ENCODE measurements around the gene ZNF511.

The ZNF511 gene

DNA sequence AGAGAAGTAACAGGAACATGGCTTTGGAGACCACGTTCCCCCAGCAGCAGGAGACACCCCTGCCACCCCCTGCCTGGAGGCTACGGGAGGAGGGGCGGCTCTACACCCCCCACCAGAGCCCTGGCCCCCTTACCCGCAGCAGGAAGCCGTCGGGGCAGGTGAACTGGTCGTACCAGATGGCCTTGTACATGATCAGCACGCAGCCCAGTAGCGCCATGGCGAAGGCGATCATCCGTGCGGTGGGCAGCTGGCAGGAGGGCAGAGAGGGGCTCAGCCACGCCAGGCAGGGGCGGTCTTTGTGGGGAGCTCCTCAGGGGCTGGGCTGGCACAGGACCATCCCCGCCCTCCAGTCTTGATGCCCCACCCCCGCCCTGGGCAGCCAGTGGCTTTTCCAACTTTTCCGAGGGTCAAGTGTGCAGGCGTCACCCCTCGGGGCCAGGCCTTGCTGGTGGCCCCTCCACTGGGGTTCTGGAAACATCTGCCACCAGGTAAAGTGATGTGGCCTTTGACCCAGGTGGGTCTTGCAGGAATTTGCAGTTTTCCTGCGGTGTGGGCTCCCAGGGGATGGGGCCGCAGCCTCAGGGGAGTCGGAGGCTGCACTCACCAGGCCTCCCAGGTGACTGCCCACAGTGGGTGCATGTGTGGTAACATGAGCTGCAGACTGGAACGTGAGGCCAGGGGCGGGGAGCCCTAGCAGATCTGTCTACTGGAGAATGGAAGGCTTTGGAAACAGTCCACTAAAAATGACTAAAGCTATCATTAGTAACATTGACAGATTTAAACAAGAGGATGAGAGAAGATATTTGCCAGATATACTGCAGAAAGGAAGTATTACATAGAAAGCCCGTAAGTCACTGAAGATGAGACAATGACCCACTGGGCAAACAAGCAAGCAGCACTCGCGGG lies 18.3 kb downstream of the ZNF511 start (continued):
- TF ChIP-seq RBAK (tag by site-specific recombination; IDR thresholded peaks at IDR 0.05): no peak
- TF ChIP-seq SP7 (tag by site-specific recombination; IDR thresholded peaks at IDR 0.05): peak; percentile 76

GRCh38 chr10:133327651-133328357 lies 19.1 kb downstream of the ZNF511 start:
- ChIA-PET CTCF (interaction anchor here (0.8 to 2.6 kb wide), 4 partner anchors 9 to 171 kb away, joined by 3 to 20 read pairs (median 6); no protein-coding TSS in a partner anchor), POLR2A (no interaction called here)
- H3K9me3 ChIP-seq (ENCODE audit: control insufficient read depth, insufficient read depth, low read depth, low read length): no peaks in the 10 kb centered on the region
- H3K4me1 ChIP-seq (ENCODE audit: control insufficient read depth, insufficient read depth, low read length): peaks cover 11% of the 10 kb centered on the region
- H3K36me3 ChIP-seq (ENCODE audit: control insufficient read depth in 2 of 2, insufficient read depth in 1 of 2, low read length in 2 of 2): no peaks in the 10 kb centered on the region
- TF ChIP-seq ZBTB17 (tag by site-specific recombination; IDR thresholded peaks at IDR 0.05) (no peak), KLF1 (tag by site-specific recombination; IDR thresholded peaks at IDR 0.05) (peak; percentile 40; the same call in 1 of the 2 replicates), ZIC2 (tag by site-specific recombination; IDR thresholded peaks at IDR 0.05) (0 out of 2 replicates have a peak, but pooled peaks have one; percentile 5), HOXC10 (CRISPR knock-in tag; IDR thresholded peaks at IDR 0.05) (no peak), GLIS1 (tag by site-specific recombination; IDR thresholded peaks at IDR 0.05) (peak; percentile 63)
- TF ChIP-seq, protein P1, sequence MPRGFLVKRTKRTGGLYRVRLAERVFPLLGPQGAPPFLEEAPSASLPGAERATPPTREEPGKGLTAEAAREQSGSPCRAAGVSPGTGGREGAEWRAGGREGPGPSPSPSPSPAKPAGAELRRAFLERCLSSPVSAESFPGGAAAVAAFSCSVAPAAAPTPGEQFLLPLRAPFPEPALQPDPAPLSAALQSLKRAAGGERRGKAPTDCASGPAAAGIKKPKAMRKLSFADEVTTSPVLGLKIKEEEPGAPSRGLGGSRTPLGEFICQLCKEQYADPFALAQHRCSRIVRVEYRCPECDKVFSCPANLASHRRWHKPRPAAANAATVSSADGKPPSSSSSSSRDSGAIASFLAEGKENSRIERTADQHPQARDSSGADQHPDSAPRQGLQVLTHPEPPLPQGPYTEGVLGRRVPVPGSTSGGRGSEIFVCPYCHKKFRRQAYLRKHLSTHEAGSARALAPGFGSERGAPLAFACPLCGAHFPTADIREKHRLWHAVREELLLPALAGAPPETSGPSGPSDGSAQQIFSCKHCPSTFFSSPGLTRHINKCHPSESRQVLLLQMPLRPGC (tag by site-specific recombination; IDR thresholded peaks at IDR 0.05): no peak
- TF ChIP-seq, protein P2, sequence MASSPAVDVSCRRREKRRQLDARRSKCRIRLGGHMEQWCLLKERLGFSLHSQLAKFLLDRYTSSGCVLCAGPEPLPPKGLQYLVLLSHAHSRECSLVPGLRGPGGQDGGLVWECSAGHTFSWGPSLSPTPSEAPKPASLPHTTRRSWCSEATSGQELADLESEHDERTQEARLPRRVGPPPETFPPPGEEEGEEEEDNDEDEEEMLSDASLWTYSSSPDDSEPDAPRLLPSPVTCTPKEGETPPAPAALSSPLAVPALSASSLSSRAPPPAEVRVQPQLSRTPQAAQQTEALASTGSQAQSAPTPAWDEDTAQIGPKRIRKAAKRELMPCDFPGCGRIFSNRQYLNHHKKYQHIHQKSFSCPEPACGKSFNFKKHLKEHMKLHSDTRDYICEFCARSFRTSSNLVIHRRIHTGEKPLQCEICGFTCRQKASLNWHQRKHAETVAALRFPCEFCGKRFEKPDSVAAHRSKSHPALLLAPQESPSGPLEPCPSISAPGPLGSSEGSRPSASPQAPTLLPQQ (tag by site-specific recombination; IDR thresholded peaks at IDR 0.05): peak; percentile 62
- no peak overlapping the region for H3K4me3 ChIP-seq (ENCODE audit: low read depth, low read length)
- no peak overlapping the region for H3K27ac ChIP-seq (ENCODE audit: extremely low read depth, low read depth, low read length)

DNA sequence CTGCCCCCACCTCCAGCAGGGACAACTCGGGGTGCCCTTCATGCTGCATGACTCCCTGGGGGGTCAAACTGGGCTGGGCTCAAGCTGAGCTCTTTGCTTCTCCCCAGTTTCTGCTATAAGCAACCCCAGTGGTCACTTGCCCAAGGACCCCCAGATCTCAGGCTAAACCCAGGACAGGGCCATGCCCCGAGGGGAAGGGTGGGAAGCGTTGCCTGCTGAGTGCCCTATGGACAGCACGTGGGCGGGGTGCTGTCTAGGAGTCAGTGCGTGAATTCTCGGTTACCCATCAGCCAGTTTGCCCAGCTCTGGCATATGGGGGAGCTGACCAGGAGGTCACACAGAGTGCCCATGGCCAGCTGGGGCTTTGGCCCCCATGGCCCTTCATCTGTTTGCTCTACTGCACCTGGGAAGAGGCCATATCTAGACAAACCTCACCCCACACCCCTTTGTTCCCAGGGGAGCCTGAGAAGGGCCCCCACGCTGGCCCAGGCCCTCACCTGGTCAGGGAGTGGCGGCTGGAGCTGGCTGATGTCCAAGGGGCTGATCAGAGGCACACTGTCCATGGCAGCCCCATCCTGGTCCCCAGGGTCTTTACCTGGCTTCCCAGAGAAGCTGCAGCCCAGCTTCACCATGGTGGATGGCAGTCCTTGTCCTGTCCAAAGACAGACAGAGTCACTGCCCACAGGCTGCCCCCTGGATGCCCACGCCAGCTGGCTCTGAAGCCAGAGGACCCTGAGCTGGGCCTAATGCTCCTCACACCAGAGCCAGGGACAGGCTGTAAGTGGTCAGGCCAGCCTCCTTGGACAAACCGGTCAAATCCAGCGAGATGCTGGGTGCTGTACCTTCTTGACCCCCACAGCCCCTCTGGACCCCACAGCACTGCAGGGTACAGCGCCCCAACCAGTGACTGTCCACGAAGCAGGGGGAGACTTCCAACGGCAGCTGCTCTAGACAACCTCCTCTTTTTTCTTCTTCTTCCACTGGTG lies 19.9 kb downstream of the ZNF511 start:
- CTCF ChIA-PET: interaction anchor here (0.6 to 2.6 kb wide), 38 partner anchors 8 to 277 kb away, joined by 3 to 27 read pairs (median 5); partner anchors contain the start of gene PRAP1
- Histone ChIP-seq H3K9me3 (ENCODE audit: control insufficient read depth, insufficient read depth, low read depth, low read length) (no peaks in the 10 kb centered on the region), H3K4me1 (ENCODE audit: control insufficient read depth, insufficient read depth, low read length) (peaks cover 11% of the 10 kb centered on the region), H3K36me3 (ENCODE audit: control insufficient read depth in 2 of 2, insufficient read depth in 1 of 2, low read length in 2 of 2) (no peaks in the 10 kb centered on the region), H3K27ac (ENCODE audit: extremely low read depth, low read depth, low read length) (no peak overlapping the region), H3K4me3 (ENCODE audit: low read depth, low read length) (no peak overlapping the region)
- POLR2A ChIA-PET: interaction anchor here (0.6 to 1.1 kb wide), 3 partner anchors 21 to 72 kb away, joined by 3 to 5 read pairs (median 5); partner anchors contain the start of gene ECHS1
- TF ChIP-seq GLIS1 (tag by site-specific recombination; IDR thresholded peaks at IDR 0.05) (0 out of 2 replicates have a peak, but pooled peaks have one; percentile 5), GLIS2 (tag by site-specific recombination; IDR thresholded peaks at IDR 0.05) (peak; percentile 34; the same call in 1 of the 2 replicates), ZNF548 (tag by site-specific recombination; IDR thresholded peaks at IDR 0.05) (no peak), ZNF660 (tag by site-specific recombination; IDR thresholded peaks at IDR 0.05) (no peak)
- TF ChIP-seq, protein P3, sequence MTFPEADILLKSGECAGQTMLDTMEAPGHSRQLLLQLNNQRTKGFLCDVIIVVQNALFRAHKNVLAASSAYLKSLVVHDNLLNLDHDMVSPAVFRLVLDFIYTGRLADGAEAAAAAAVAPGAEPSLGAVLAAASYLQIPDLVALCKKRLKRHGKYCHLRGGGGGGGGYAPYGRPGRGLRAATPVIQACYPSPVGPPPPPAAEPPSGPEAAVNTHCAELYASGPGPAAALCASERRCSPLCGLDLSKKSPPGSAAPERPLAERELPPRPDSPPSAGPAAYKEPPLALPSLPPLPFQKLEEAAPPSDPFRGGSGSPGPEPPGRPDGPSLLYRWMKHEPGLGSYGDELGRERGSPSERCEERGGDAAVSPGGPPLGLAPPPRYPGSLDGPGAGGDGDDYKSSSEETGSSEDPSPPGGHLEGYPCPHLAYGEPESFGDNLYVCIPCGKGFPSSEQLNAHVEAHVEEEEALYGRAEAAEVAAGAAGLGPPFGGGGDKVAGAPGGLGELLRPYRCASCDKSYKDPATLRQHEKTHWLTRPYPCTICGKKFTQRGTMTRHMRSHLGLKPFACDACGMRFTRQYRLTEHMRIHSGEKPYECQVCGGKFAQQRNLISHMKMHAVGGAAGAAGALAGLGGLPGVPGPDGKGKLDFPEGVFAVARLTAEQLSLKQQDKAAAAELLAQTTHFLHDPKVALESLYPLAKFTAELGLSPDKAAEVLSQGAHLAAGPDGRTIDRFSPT (tag by site-specific recombination; IDR thresholded peaks at IDR 0.05): peak; percentile 24; the same call in 1 of the 2 replicates

Data from HEK293 (cell line).